GM23338 (cell line): ENCODE results near the gene SERPINB2. TPM values are rescaled to one million over a fixed set of nuclear protein-coding genes. Genes with fewer than 3 reads are reported as not detected.

ENCODE experiments used
- ATAC-seq: fragments of 200-7000 bp; cut with Tn5 transposase; 3 replicates; pipeline ENCODE4 v1.9.1; 2020
- DNase-seq: peaks from one replicate; pipeline ENCODE4 v3.0.0-alpha.2; 2015; ENCODE audit warnings: low spot score
- H2AFZ ChIP-seq: fragments of 200-600 bp; sonication (generic); 2 replicates; pipeline ENCODE4 v1.8.0; 2016; ENCODE audit warnings: antibody characterized with exemption, mild to moderate bottlenecking, moderate library complexity
- H3F3A ChIP-seq: fragments of 200-600 bp; sonication (generic); replicated peaks from 2 replicates; pipeline ENCODE4 v1.8.0; 2017; ENCODE audit warnings: antibody characterized with exemption, mixed run types, low read depth
- H3K27ac ChIP-seq: fragments of 200-600 bp; sonication (generic); 2 replicates; pipeline ENCODE4 v1.6.1; 2016; ENCODE audit warnings: low read depth
- H3K27me3 ChIP-seq: fragments of 200-600 bp; sonication (generic); 2 replicates; pipeline ENCODE4 v1.8.0; 2016; ENCODE audit warnings: mild to moderate bottlenecking, mixed run types, moderate library complexity; ENCODE audit not compliant: insufficient read depth
- H3K36me3 ChIP-seq: fragments of 200-600 bp; sonication (generic); 2 replicates; pipeline ENCODE4 v1.8.0; 2016; ENCODE audit warnings: mild to moderate bottlenecking; ENCODE audit not compliant: insufficient read depth
- H3K4me1 ChIP-seq: fragments of 200-600 bp; sonication (generic); 2 replicates; pipeline ENCODE4 v1.8.0; 2016; ENCODE audit warnings: mild to moderate bottlenecking, moderate library complexity; ENCODE audit not compliant: insufficient read depth
- H3K4me2 ChIP-seq: fragments of 200-600 bp; sonication (generic); 2 replicates; pipeline ENCODE4 v1.7.1; 2017; ENCODE audit warnings: mixed run types
- H3K4me3 ChIP-seq: fragments of 200-600 bp; sonication (generic); 2 replicates; pipeline ENCODE4 v1.6.1; 2016; ENCODE audit warnings: mixed run types
- H3K79me2 ChIP-seq: fragments of 200-600 bp; sonication (generic); replicated peaks from 2 replicates; pipeline ENCODE4 v1.8.0; 2017; ENCODE audit warnings: mild to moderate bottlenecking; ENCODE audit not compliant: insufficient read depth
- H3K9me2 ChIP-seq: fragments of 200-600 bp; sonication (generic); 2 replicates; pipeline ENCODE4 v1.8.0; 2017; ENCODE audit not compliant: insufficient read depth
- H4K20me1 ChIP-seq: fragments of 200-600 bp; sonication (generic); replicated peaks from 2 replicates; pipeline ENCODE4 v1.8.0; 2017; ENCODE audit warnings: mild to moderate bottlenecking; ENCODE audit not compliant: insufficient read depth
- H3K27ac Mint-ChIP-seq: 2 replicates; pipeline ENCODE4 v1.8.0; 2020; ENCODE audit warnings: inconsistent platforms, mild to moderate bottlenecking, moderate library complexity, mixed read lengths
- H3K27me3 Mint-ChIP-seq: 3 replicates; pipeline ENCODE4 v1.8.0; 2022; ENCODE audit warnings: low read depth, mild to moderate bottlenecking, moderate library complexity, mixed read lengths, inconsistent platforms; ENCODE audit not compliant: insufficient read depth, poor library complexity
- H3K36me3 Mint-ChIP-seq: 3 replicates; pipeline ENCODE4 v1.8.0; 2021; ENCODE audit warnings: low read depth, mild to moderate bottlenecking, inconsistent platforms, moderate library complexity, mixed read lengths
- H3K4me1 Mint-ChIP-seq: 3 replicates; pipeline ENCODE4 v1.8.0; 2020; ENCODE audit warnings: mild to moderate bottlenecking, inconsistent platforms, mixed read lengths
- H3K4me3 Mint-ChIP-seq: 3 replicates; pipeline ENCODE4 v1.8.0; 2021; ENCODE audit warnings: moderate library complexity, mild to moderate bottlenecking, inconsistent platforms, mixed read lengths
- H3K9me3 Mint-ChIP-seq: 3 replicates; pipeline ENCODE4 v1.8.0; 2020; ENCODE audit warnings: moderate library complexity, mild to moderate bottlenecking, inconsistent platforms, mixed read lengths
- CREB1 ChIP-seq: fragments of 250-450 bp; sonication (Bioruptor Pico); IDR thresholded peaks from 2 replicates; pipeline ENCODE4 v1.5.0; 2020; ENCODE audit warnings: low read depth, mild to moderate bottlenecking, moderate library complexity
- EZH2 ChIP-seq: fragments of 200-600 bp; sonication (generic); IDR thresholded peaks from one replicate; pipeline ENCODE4 v1.8.0; 2017; ENCODE audit warnings: antibody characterized with exemption, mild to moderate bottlenecking, low read depth; ENCODE audit not compliant: unreplicated experiment
- ZNF114 ChIP-seq: fragments of 250-450 bp; sonication (Bioruptor Pico); IDR thresholded peaks from 2 replicates; pipeline ENCODE4 v1.5.0; 2020; ENCODE audit warnings: mild to moderate bottlenecking, moderate library complexity
- polyA plus RNA-seq: library from polyadenylated mRNA; unstranded; fragments of >200 nt; fragmentation: Nextera tagmentation; extraction: Ambion mirVana; gene quantifications from 2 replicates; pipeline ENCODE4 v1.2.1, GENCODE V29; 2016
- total RNA-seq: library from RNA; depleted of rRNA; stranded (reverse); fragments of >200 nt; shearing (Covaris generic); gene quantifications from 2 replicates; pipeline ENCODE4 v1.2.3, GENCODE V29; 2014
- TF ChIP-seq, protein P1 (sequence below): fragments of 250-450 bp; sonication (Bioruptor Pico); IDR thresholded peaks from 2 replicates; pipeline ENCODE4 v1.5.0; 2020; ENCODE audit warnings: mild to moderate bottlenecking, moderate library complexity
- TF ChIP-seq, protein P2 (sequence below): IDR thresholded peaks from 2 replicates; pipeline ENCODE4 v1.6.1; 2016; ENCODE audit warnings: antibody characterized with exemption
- TF ChIP-seq, protein P3 (sequence below): IDR thresholded peaks from one replicate; pipeline ENCODE4 v1.6.1; 2018; ENCODE audit warnings: antibody characterized with exemption; ENCODE audit not compliant: unreplicated experiment
- TF ChIP-seq, protein P4 (sequence below), 2 experiments: fragments of 200-600 bp in 1 of 2; sonication (generic) in 1 of 2; conservative IDR thresholded peaks; 2 replicates each; pipeline versions ENCODE4 v1.5.1 to v1.6.1; 2016 to 2017; ENCODE audit warnings: antibody characterized with exemption in 2 of 2, low read depth in 2 of 2, mild to moderate bottlenecking in 2 of 2, moderate library complexity in 1 of 2

Gene SERPINB2
- total and polyA plus RNA-seq, 2 experiments from 2014 or later: not detected

DNA sequence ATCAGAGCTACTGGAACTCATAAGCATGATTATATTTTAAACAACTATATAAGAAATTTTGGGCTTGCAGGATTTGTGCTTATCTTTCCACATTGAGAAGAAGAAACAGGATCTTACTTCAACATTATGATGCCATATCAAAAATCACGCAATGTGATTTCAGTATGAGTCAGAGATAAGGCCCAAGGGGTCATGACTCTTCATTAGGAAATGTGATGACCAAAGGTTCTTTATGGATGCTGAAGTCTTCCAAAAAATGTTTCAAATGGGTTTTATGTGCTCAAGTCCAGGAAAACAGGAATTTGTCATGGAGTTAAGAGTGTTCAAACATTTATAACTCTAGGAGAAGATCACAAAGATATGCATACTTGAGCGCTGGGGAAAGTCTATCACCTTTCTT, 7.8 kb upstream of the SERPINB2 start (continued):
- TF ChIP-seq, protein P1, sequence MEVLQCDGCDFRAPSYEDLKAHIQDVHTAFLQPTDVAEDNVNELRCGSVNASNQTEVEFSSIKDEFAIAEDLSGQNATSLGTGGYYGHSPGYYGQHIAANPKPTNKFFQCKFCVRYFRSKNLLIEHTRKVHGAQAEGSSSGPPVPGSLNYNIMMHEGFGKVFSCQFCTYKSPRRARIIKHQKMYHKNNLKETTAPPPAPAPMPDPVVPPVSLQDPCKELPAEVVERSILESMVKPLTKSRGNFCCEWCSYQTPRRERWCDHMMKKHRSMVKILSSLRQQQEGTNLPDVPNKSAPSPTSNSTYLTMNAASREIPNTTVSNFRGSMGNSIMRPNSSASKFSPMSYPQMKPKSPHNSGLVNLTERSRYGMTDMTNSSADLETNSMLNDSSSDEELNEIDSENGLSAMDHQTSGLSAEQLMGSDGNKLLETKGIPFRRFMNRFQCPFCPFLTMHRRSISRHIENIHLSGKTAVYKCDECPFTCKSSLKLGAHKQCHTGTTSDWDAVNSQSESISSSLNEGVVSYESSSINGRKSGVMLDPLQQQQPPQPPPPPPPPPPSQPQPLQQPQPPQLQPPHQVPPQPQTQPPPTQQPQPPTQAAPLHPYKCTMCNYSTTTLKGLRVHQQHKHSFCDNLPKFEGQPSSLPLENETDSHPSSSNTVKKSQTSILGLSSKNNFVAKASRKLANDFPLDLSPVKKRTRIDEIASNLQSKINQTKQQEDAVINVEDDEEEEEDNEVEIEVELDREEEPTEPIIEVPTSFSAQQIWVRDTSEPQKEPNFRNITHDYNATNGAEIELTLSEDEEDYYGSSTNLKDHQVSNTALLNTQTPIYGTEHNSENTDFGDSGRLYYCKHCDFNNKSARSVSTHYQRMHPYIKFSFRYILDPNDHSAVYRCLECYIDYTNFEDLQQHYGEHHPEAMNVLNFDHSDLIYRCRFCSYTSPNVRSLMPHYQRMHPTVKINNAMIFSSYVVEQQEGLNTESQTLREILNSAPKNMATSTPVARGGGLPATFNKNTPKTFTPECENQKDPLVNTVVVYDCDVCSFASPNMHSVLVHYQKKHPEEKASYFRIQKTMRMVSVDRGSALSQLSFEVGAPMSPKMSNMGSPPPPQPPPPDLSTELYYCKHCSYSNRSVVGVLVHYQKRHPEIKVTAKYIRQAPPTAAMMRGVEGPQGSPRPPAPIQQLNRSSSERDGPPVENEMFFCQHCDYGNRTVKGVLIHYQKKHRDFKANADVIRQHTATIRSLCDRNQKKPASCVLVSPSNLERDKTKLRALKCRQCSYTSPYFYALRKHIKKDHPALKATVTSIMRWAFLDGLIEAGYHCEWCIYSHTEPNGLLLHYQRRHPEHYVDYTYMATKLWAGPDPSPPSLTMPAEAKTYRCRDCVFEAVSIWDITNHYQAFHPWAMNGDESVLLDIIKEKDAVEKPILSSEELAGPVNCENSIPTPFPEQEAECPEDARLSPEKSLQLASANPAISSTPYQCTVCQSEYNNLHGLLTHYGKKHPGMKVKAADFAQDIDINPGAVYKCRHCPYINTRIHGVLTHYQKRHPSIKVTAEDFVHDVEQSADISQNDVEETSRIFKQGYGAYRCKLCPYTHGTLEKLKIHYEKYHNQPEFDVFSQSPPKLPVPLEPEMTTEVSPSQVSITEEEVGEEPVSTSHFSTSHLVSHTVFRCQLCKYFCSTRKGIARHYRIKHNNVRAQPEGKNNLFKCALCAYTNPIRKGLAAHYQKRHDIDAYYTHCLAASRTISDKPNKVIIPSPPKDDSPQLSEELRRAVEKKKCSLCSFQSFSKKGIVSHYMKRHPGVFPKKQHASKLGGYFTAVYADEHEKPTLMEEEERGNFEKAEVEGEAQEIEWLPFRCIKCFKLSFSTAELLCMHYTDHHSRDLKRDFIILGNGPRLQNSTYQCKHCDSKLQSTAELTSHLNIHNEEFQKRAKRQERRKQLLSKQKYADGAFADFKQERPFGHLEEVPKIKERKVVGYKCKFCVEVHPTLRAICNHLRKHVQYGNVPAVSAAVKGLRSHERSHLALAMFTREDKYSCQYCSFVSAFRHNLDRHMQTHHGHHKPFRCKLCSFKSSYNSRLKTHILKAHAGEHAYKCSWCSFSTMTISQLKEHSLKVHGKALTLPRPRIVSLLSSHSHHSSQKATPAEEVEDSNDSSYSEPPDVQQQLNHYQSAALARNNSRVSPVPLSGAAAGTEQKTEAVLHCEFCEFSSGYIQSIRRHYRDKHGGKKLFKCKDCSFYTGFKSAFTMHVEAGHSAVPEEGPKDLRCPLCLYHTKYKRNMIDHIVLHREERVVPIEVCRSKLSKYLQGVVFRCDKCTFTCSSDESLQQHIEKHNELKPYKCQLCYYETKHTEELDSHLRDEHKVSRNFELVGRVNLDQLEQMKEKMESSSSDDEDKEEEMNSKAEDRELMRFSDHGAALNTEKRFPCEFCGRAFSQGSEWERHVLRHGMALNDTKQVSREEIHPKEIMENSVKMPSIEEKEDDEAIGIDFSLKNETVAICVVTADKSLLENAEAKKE (CRISPR knock-in tag): no peak
- no peak for TF ChIP-seq ZNF114 (CRISPR knock-in tag)
- TF ChIP-seq, protein P2, sequence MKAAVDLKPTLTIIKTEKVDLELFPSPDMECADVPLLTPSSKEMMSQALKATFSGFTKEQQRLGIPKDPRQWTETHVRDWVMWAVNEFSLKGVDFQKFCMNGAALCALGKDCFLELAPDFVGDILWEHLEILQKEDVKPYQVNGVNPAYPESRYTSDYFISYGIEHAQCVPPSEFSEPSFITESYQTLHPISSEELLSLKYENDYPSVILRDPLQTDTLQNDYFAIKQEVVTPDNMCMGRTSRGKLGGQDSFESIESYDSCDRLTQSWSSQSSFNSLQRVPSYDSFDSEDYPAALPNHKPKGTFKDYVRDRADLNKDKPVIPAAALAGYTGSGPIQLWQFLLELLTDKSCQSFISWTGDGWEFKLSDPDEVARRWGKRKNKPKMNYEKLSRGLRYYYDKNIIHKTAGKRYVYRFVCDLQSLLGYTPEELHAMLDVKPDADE: no peak

DNA sequence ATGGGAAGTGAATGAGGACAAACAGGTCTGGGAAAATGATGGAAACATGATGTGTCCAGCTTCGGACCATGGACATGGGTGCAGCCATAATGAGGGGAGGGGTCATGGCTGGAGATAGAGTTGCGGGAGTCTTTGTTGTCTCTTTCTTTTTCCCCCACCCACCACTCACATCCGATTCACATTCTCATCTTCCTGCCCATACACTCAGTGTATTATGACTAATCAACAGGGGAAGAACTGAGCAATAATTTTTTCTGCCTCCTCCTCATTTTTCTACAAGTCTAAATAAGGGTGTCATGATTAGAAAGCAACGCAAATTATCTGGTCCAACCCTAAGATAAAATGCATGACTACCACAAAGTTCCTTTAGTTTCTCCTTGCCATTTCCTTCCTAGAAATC, 5.7 kb upstream of the SERPINB2 start:
- ATAC-seq: no peak
- TF ChIP-seq, protein P3, sequence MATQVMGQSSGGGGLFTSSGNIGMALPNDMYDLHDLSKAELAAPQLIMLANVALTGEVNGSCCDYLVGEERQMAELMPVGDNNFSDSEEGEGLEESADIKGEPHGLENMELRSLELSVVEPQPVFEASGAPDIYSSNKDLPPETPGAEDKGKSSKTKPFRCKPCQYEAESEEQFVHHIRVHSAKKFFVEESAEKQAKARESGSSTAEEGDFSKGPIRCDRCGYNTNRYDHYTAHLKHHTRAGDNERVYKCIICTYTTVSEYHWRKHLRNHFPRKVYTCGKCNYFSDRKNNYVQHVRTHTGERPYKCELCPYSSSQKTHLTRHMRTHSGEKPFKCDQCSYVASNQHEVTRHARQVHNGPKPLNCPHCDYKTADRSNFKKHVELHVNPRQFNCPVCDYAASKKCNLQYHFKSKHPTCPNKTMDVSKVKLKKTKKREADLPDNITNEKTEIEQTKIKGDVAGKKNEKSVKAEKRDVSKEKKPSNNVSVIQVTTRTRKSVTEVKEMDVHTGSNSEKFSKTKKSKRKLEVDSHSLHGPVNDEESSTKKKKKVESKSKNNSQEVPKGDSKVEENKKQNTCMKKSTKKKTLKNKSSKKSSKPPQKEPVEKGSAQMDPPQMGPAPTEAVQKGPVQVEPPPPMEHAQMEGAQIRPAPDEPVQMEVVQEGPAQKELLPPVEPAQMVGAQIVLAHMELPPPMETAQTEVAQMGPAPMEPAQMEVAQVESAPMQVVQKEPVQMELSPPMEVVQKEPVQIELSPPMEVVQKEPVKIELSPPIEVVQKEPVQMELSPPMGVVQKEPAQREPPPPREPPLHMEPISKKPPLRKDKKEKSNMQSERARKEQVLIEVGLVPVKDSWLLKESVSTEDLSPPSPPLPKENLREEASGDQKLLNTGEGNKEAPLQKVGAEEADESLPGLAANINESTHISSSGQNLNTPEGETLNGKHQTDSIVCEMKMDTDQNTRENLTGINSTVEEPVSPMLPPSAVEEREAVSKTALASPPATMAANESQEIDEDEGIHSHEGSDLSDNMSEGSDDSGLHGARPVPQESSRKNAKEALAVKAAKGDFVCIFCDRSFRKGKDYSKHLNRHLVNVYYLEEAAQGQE: no peak
- TF ChIP-seq, protein P4, sequence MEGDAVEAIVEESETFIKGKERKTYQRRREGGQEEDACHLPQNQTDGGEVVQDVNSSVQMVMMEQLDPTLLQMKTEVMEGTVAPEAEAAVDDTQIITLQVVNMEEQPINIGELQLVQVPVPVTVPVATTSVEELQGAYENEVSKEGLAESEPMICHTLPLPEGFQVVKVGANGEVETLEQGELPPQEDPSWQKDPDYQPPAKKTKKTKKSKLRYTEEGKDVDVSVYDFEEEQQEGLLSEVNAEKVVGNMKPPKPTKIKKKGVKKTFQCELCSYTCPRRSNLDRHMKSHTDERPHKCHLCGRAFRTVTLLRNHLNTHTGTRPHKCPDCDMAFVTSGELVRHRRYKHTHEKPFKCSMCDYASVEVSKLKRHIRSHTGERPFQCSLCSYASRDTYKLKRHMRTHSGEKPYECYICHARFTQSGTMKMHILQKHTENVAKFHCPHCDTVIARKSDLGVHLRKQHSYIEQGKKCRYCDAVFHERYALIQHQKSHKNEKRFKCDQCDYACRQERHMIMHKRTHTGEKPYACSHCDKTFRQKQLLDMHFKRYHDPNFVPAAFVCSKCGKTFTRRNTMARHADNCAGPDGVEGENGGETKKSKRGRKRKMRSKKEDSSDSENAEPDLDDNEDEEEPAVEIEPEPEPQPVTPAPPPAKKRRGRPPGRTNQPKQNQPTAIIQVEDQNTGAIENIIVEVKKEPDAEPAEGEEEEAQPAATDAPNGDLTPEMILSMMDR (conservative IDR thresholded peaks at IDR 0.05; ENCODE audit: low read depth in 2 of 2): no peak
- no peak for TF ChIP-seq EZH2
- no peak for TF ChIP-seq CREB1 (CRISPR knock-in tag)
- TF ChIP-seq, protein P2: no peak

More for the DNA sequence above, 5.7 kb upstream of the SERPINB2 start:
- H3K36me3 Mint-ChIP-seq: no peaks in the 10 kb centered on the region
- no peak overlapping the region for H3K4me3 ChIP-seq
- no peaks in the 10 kb centered on the region for H3K9me3 Mint-ChIP-seq
- no peaks in the 10 kb centered on the region for H3F3A ChIP-seq
- no peaks in the 10 kb centered on the region for H3K9me2 ChIP-seq
- no peak for DNase-seq
- no peaks in the 10 kb centered on the region for H4K20me1 ChIP-seq
- no peaks in the 10 kb centered on the region for H3K27me3 Mint-ChIP-seq
- H3K27ac ChIP-seq: no peak overlapping the region
- H3K27ac Mint-ChIP-seq: no peak overlapping the region
- H3K4me2 ChIP-seq: no peak overlapping the region
- no peaks in the 10 kb centered on the region for H3K36me3 ChIP-seq
- H3K79me2 ChIP-seq: no peaks in the 10 kb centered on the region
- H3K4me1 ChIP-seq: no peaks in the 10 kb centered on the region
- no peaks in the 10 kb centered on the region for H3K27me3 ChIP-seq
- H2AFZ ChIP-seq: no peak overlapping the region
- H3K4me1 Mint-ChIP-seq: no peaks in the 10 kb centered on the region
- no peak overlapping the region for H3K4me3 Mint-ChIP-seq
